Ovary (tissue), 9 donors: Measurements from ENCODE around the gene PLXNB2. TPM values are rescaled to one million over a fixed set of nuclear protein-coding genes. Genes with fewer than 3 reads are reported as not detected.
"Not testable (repeated sequence)": the region's sequence is repeated elsewhere in the genome, so short reads cannot be mapped to it uniquely, and the experiment has no call there.

Experiments
- DNase-seq, 5 donors: peaks; one replicate each; pipeline ENCODE4 v3.0.0-alpha.2; 2019 to 2020
- H3K27ac ChIP-seq, 2 donors: fragments of 200-600 bp; one replicate each; pipeline versions ENCODE4 v1.5.1 to v1.8.0; 2019 to 2022
- H3K27me3 ChIP-seq: fragments of 200-600 bp; one replicate; pipeline ENCODE4 v1.8.0; 2022
- H3K36me3 ChIP-seq: fragments of 200-600 bp; sonication (generic); one replicate; pipeline ENCODE4 v1.5.1; 2019
- H3K4me1 ChIP-seq: one replicate; pipeline ENCODE4 v1.8.1; 2013; ENCODE audit warnings: mild to moderate bottlenecking, moderate library complexity; ENCODE audit not compliant: insufficient read depth
- H3K4me3 ChIP-seq: fragments of 200-600 bp; sonication (generic); one replicate; pipeline ENCODE4 v1.5.1; 2017
- H3K9me3 ChIP-seq, 2 donors: fragments of 200-600 bp in 1 of 2; sonication (generic) in 1 of 2; one replicate each; pipeline versions ENCODE4 v1.5.1 to v1.8.1; 2013 to 2019; ENCODE audit warnings: mild to moderate bottlenecking in 1 of 2, moderate library complexity in 1 of 2
- EP300 ChIP-seq: sonication (generic); formaldehyde crosslinking; IDR thresholded peaks from one replicate; pipeline ENCODE4 v1.6.1; 2017; ENCODE audit warnings: antibody characterized with exemption
- POLR2A ChIP-seq: fragments of 450-650 bp; IDR thresholded peaks from one replicate; pipeline ENCODE4 v1.6.1; 2017; ENCODE audit warnings: antibody characterized with exemption, mild to moderate bottlenecking, moderate library complexity
- WGBS, 3 donors: extraction: QIAGEN DNeasy Blood & Tissue Kit in 1 of 3; methylation state at CpG; one replicate each; pipeline versions ENCODE4 v1.1.5 to v1.1.7; 2013 to 2017; 5-methylcytosine and 5-hydroxymethylcytosine counted together
- intact Hi-C, 4 donors: fragments of 100-400 bp; cut with DNase I; formaldehyde crosslinking; loops; one replicate each; pipeline versions ENCODE4 v1.11.0 to v1.15.1; 2022 to 2023
- polyA plus RNA-seq, 2 donors: library from polyadenylated mRNA; stranded (reverse); fragments of 200-250 nt in 1 of 2; fragments of 350-450 nt in 1 of 2; fragmentation: Illumina TruSeq in 1 of 2; extraction: RNeasy Lipid Tissue Mini Kit (QIAGEN cat#74804) in 1 of 2; gene quantifications; one replicate each; pipeline ENCODE4 v1.2.3, GENCODE V29; 2013 to 2014
- total RNA-seq, 7 donors: library from RNA; depleted of rRNA in 2 of 7; stranded (reverse); fragments of >200 nt in 2 of 7; fragmentation: NEBNext Ultra II Directional in 3 of 7; extraction: Animal tissue kit (Norgen Biotek cat#: 25700) in 3 of 7; gene quantifications; one replicate each; pipeline versions ENCODE4 v1.1.0 to v1.2.4, GENCODE V29; 2016 to 2023
- TF ChIP-seq, protein P1 (sequence below), 3 donors: fragments of 450-650 bp in 2 of 3; fragments of 200-600 bp in 1 of 3; IDR thresholded peaks; one replicate each; pipeline versions ENCODE4 v1.5.1 to v1.8.0; 2016 to 2022; ENCODE audit warnings: antibody characterized with exemption in 3 of 3, mild to moderate bottlenecking in 1 of 3
- donor health status: DM: no; HTN: no; CAD: no; lungs with moderate emphysema.
- donor health status: DM: no; HTN: no; CAD: no.
- donor health status: Bipolar disorder and iron deficiency.
- donor health status: DM: yes; HTN: yes; CAD: no.
- donor health status: DM: no; HTN: no; CAD: no.
- donor health status: DM: yes; HTN: yes; CAD: no.

PLXNB2 gene
- total and polyA plus RNA-seq, 9 donors: 26.5 to 274 (median 205) TPM

- Histone ChIP-seq H3K36me3 (peaks cover 4% of the 10 kb centered on the region), H3K27me3 (no peaks in the 10 kb centered on the region), H3K4me3 (no peak overlapping the region), H3K9me3 (no peaks in the 10 kb centered on the region), H3K27ac (no peak overlapping the region), H3K4me1 (peaks cover 8% of the 10 kb centered on the region)
- no peak for DNase-seq
- WGBS, 3 donors: 72 to 77% (median 73%) methylated on average over 27 to 43 of the region's 43 CpGs
- intact Hi-C loops: loop anchor here (2.0 to 5.0 kb wide), 3 partner anchors 51 to 67 kb away; partner anchors contain the start of genes DENND6B (in 4 of the 4) and PPP6R2 (in 1 of the 4)
- no peak for TF ChIP-seq EP300
- TF ChIP-seq, protein P1, sequence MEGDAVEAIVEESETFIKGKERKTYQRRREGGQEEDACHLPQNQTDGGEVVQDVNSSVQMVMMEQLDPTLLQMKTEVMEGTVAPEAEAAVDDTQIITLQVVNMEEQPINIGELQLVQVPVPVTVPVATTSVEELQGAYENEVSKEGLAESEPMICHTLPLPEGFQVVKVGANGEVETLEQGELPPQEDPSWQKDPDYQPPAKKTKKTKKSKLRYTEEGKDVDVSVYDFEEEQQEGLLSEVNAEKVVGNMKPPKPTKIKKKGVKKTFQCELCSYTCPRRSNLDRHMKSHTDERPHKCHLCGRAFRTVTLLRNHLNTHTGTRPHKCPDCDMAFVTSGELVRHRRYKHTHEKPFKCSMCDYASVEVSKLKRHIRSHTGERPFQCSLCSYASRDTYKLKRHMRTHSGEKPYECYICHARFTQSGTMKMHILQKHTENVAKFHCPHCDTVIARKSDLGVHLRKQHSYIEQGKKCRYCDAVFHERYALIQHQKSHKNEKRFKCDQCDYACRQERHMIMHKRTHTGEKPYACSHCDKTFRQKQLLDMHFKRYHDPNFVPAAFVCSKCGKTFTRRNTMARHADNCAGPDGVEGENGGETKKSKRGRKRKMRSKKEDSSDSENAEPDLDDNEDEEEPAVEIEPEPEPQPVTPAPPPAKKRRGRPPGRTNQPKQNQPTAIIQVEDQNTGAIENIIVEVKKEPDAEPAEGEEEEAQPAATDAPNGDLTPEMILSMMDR (IDR thresholded peaks at IDR 0.05): no peak
- no peak for TF ChIP-seq POLR2A
Observed at GRCh38 chr22:50275181-50276055, 32.0 kb downstream of the PLXNB2 start.

GRCh38 chr22:50274771-50275170 lies 32.7 kb downstream of the PLXNB2 start:
- intact Hi-C loops: loop anchor here (2.0 to 5.0 kb wide), 3 partner anchors 52 to 68 kb away; partner anchors contain the start of genes DENND6B (in 4 of the 4) and PPP6R2 (in 1 of the 4)
- TF ChIP-seq EP300: no peak
- no peak for TF ChIP-seq POLR2A
- TF ChIP-seq, protein P1 (IDR thresholded peaks at IDR 0.05): no peak
- H3K4me1 ChIP-seq: peaks cover 8% of the 10 kb centered on the region
- H3K9me3 ChIP-seq: no peaks in the 10 kb centered on the region
- no peak overlapping the region for H3K4me3 ChIP-seq
- H3K27ac ChIP-seq: no peak overlapping the region
- DNase-seq: no peak
- 55 to 63% (median 60%) methylated on average over 7 of the region's 7 CpGs for WGBS, 3 donors
- no peaks in the 10 kb centered on the region for H3K27me3 ChIP-seq
- H3K36me3 ChIP-seq: peaks cover 4% of the 10 kb centered on the region

- intact Hi-C loops: loop anchor here in 1 of 4 donors (2.0 kb wide), 1 partner anchor 52 kb away; the partner anchor contains the start of gene DENND6B
- WGBS, 3 donors: 33 to 54% (median 49%) methylated on average over 6 to 7 of the region's 7 CpGs
- H3K4me3 ChIP-seq: no peak overlapping the region
- no peaks in the 10 kb centered on the region for H3K27me3 ChIP-seq
- no peak overlapping the region for H3K27ac ChIP-seq
- peaks cover 4% of the 10 kb centered on the region for H3K36me3 ChIP-seq
- peak in 3 of 5 donors; percentile 56 to 71 (median 68) for DNase-seq
- TF ChIP-seq EP300: no peak
- TF ChIP-seq, protein P1 (IDR thresholded peaks at IDR 0.05): no peak
- no peak for TF ChIP-seq POLR2A
- H3K9me3 ChIP-seq: no peaks in the 10 kb centered on the region
- peaks cover 13% of the 10 kb centered on the region for H3K4me1 ChIP-seq
Observed at GRCh38 chr22:50274311-50274710, 33.1 kb downstream of the PLXNB2 start.

GRCh38 chr22:50273781-50274180 lies 33.7 kb downstream of the PLXNB2 start:
- intact Hi-C loops: loop anchor here in 1 of 4 donors (2.0 kb wide), 1 partner anchor 53 kb away; the partner anchor contains the start of gene DENND6B
- H3K9me3 ChIP-seq, H3K27ac ChIP-seq, DNase-seq, H3K27me3 ChIP-seq, H3K4me3 ChIP-seq, H3K36me3 ChIP-seq: not testable (repeated sequence)
- peaks cover 15% of the 10 kb centered on the region for H3K4me1 ChIP-seq
- WGBS, 3 donors: 71 to 73% (median 73%) methylated on average over 10 of the region's 10 CpGs

- DNase-seq, H3K27ac ChIP-seq, H3K4me3 ChIP-seq, H3K36me3 ChIP-seq, H3K9me3 ChIP-seq, intact Hi-C loops, H3K27me3 ChIP-seq: not testable (repeated sequence)
- WGBS, 3 donors: 63 to 70% (median 68%) methylated on average over 6 to 11 of the region's 11 CpGs
- peaks cover 18% of the 10 kb centered on the region for H3K4me1 ChIP-seq
Observed at GRCh38 chr22:50273352-50273751, 34.1 kb downstream of the PLXNB2 start.
